Thoracic aorta (tissue), 2 donors: ENCODE measurements around the gene DLL1. TPM values are rescaled to one million over a fixed set of nuclear protein-coding genes. Genes with fewer than 3 reads are reported as not detected.

Experiments
- ATAC-seq: fragments of 150-250 bp; one replicate; pipeline ENCODE4 v1.8.0; 2017; ENCODE audit warnings: low read depth; ENCODE audit not compliant: insufficient number of reproducible peaks, low FRiP score
- DNase-seq: peaks from one replicate; pipeline ENCODE4 v3.0.0-alpha.2; 2020; ENCODE audit warnings: low spot score
- H3K27ac ChIP-seq, 2 donors: fragments of 200-600 bp; sonication (generic); 1 replicate in 1 of 2; 2 replicates in 1 of 2; pipeline ENCODE4 v1.5.1; 2016; ENCODE audit warnings: mild to moderate bottlenecking in 2 of 2, moderate library complexity in 2 of 2
- H3K27me3 ChIP-seq: fragments of 200-600 bp; sonication (generic); replicated peaks from 2 replicates; pipeline ENCODE4 v1.6.0; 2016; ENCODE audit warnings: mild to moderate bottlenecking; ENCODE audit not compliant: insufficient read depth
- H3K36me3 ChIP-seq: fragments of 200-600 bp; sonication (generic); one replicate; pipeline ENCODE4 v1.5.1; 2016
- H3K4me1 ChIP-seq, 2 donors: fragments of 200-600 bp; sonication (generic); 1 replicate in 1 of 2; 2 replicates in 1 of 2; pipeline versions ENCODE4 v1.5.1 to v1.6.0; 2016; ENCODE audit warnings: low read depth in 2 of 2, mild to moderate bottlenecking in 1 of 2; ENCODE audit not compliant: control insufficient read depth in 1 of 2
- H3K4me3 ChIP-seq: fragments of 200-600 bp; sonication (generic); 2 replicates; pipeline ENCODE4 v1.5.1; 2016; ENCODE audit warnings: mild to moderate bottlenecking
- H3K9me3 ChIP-seq: fragments of 200-600 bp; sonication (generic); 2 replicates; pipeline ENCODE4 v1.5.1; 2016
- CTCF ChIP-seq: fragments of 200-600 bp; sonication (generic); IDR thresholded peaks from one replicate; pipeline ENCODE4 v1.5.1; 2019; ENCODE audit warnings: antibody characterized with exemption
- total RNA-seq, 2 donors: library from RNA; depleted of rRNA; stranded (reverse); fragments of >200 nt; gene quantifications; one replicate each; pipeline versions ENCODE4 v1.1.0 to v1.2.3, GENCODE V29; 2016

The DLL1 gene
- total RNA-seq, 2 donors from 2014 or later: 6.1 to 12.6 TPM

- peaks cover 0 to 8% of the 10 kb centered on the region in 2 donors for H3K4me1 ChIP-seq
- no peak for DNase-seq
- no peak for ATAC-seq
- H3K9me3 ChIP-seq: no peaks in the 10 kb centered on the region
- H3K4me3 ChIP-seq: peak overlapping the region; percentile 51
- H3K27ac ChIP-seq: no peak overlapping the region
- H3K27me3 ChIP-seq: no peaks in the 10 kb centered on the region
- no peak for TF ChIP-seq CTCF
- no peaks in the 10 kb centered on the region for H3K36me3 ChIP-seq
Measured at GRCh38 chr6:170271771-170272314, 19.0 kb downstream of the DLL1 start.

GRCh38 chr6:170270984-170271593 lies 19.8 kb downstream of the DLL1 start:
- no peaks in the 10 kb centered on the region for H3K9me3 ChIP-seq
- no peak overlapping the region for H3K27ac ChIP-seq
- H3K27me3 ChIP-seq: no peaks in the 10 kb centered on the region
- H3K4me3 ChIP-seq: no peak overlapping the region
- TF ChIP-seq CTCF: no peak
- H3K36me3 ChIP-seq: no peaks in the 10 kb centered on the region
- ATAC-seq (no peak), DNase-seq (no peak)
- peaks cover 0 to under 1% of the 10 kb centered on the region in 2 donors for H3K4me1 ChIP-seq

GRCh38 chr6:170269846-170270541 lies 20.9 kb downstream of the DLL1 start:
- ATAC-seq (no peak), DNase-seq (no peak)
- H3K9me3 ChIP-seq: no peaks in the 10 kb centered on the region
- no peaks in the 10 kb centered on the region for H3K36me3 ChIP-seq
- H3K27me3 ChIP-seq: no peaks in the 10 kb centered on the region
- no peak for TF ChIP-seq CTCF
- no peak overlapping the region for H3K27ac ChIP-seq
- no peaks in the 10 kb centered on the region for H3K4me1 ChIP-seq
- no peak overlapping the region for H3K4me3 ChIP-seq

- DNase-seq (no peak), ATAC-seq (no peak)
- no peak for TF ChIP-seq CTCF
- Histone ChIP-seq H3K27me3 (no peaks in the 10 kb centered on the region), H3K4me3 (no peak overlapping the region), H3K27ac (no peak overlapping the region), H3K4me1 (no peaks in the 10 kb centered on the region), H3K9me3 (no peaks in the 10 kb centered on the region), H3K36me3 (no peaks in the 10 kb centered on the region)
Measured at GRCh38 chr6:170269151-170269845, 21.6 kb downstream of the DLL1 start.
